Measurements from ENCODE around the gene EPB41L3. TPM values are rescaled to one million over a fixed set of nuclear protein-coding genes. Genes with fewer than 3 reads are reported as not detected.

Gene EPB41L3
- total RNA-seq, 1 experiment from 2014 or later = 0.34 TPM

GRCh38 chr18:5568416-5568815 lies 24.6 kb upstream of the EPB41L3 start:
- peaks cover 3 to 17% of the 10 kb centered on the region in 2 experiments; a peak in 2 of 4 replicates for H3K9me3 ChIP-seq (ENCODE audit: control insufficient read depth in 1 of 2, insufficient read depth in 1 of 2, low read depth in 1 of 2, low read length in 2 of 2)
- H3K9ac ChIP-seq (ENCODE audit: low read length) = no peak overlapping the region
- no TSS peak for BruUV-seq (replicated peaks)
- TF ChIP-seq MAX (IDR thresholded peaks at IDR 0.05) (no peak), JUND (IDR thresholded peaks at IDR 0.05) (no peak), YY1 (IDR thresholded peaks at IDR 0.05; ENCODE audit: extremely low read depth, insufficient replicate concordance, low read depth, low read length) (no peak), RAD21 (IDR thresholded peaks at IDR 0.05; ENCODE audit: low read depth) (no peak), EGR1 (IDR thresholded peaks at IDR 0.05; ENCODE audit: low read depth) (no peak), REST (IDR thresholded peaks at IDR 0.05; ENCODE audit: low read depth) (no peak), FOSL1 (IDR thresholded peaks at IDR 0.05; ENCODE audit: low read depth) (no peak), ATF3 (IDR thresholded peaks at IDR 0.05) (no peak), CBX3 (IDR thresholded peaks at IDR 0.05; ENCODE audit: low read depth) (no peak), ZFX (IDR thresholded peaks at IDR 0.05) (no peak), ZNF274 (IDR thresholded peaks at IDR 0.05; ENCODE audit: low read depth, low read length) (no peak), EZH2phosphoT487 (IDR thresholded peaks at IDR 0.05; ENCODE audit: borderline replicate concordance) (no peak), POLR2A (IDR thresholded peaks at IDR 0.05; ENCODE audit: borderline replicate concordance, extremely low read depth, insufficient read depth, insufficient read length) (no peak), SIN3A (IDR thresholded peaks at IDR 0.05; ENCODE audit: low read depth) (no peak), SRF (IDR thresholded peaks at IDR 0.05; ENCODE audit: low read depth) (no peak), POLR2AphosphoS5 (IDR thresholded peaks at IDR 0.05; ENCODE audit: low read depth, low read length) (no peak), ZBTB33 (IDR thresholded peaks at IDR 0.05; ENCODE audit: extremely low read depth, insufficient replicate concordance, low read length) (no peak)
- ATAC-seq (no peak), DNase-seq (ENCODE audit: low read depth, low spot score) (no peak)
- no peak overlapping the region for H3K4me3 ChIP-seq (replicated peaks in 1 of 2; ENCODE audit: low read depth in 1 of 2, low read length in 2 of 2)
- H3K4me1 ChIP-seq (ENCODE audit: control insufficient read depth in 1 of 2, insufficient read depth in 2 of 2, low read length in 2 of 2) = no peaks in the 10 kb centered on the region
- ChIA-PET CTCF (no interaction called here), RAD21 (ENCODE audit: low non-redundant PET in 1 of 2, low total read pairs in 2 of 2, uncharacterized antibody in 2 of 2, unreplicated experiment in 2 of 2) (no interaction called here), POLR2A (no interaction called here)
- H2AFZ ChIP-seq (ENCODE audit: low read depth, low read length, poor library complexity, severe bottlenecking) = no peak overlapping the region
- no peak overlapping the region for H3K27ac ChIP-seq (ENCODE audit: low read depth, low read length)
- no peaks in the 10 kb centered on the region for H3K79me2 ChIP-seq (ENCODE audit: insufficient read depth, low read length)
- H3K36me3 ChIP-seq (ENCODE audit: control insufficient read depth in 1 of 2, insufficient read depth in 2 of 2, low read length in 2 of 2) = no peaks in the 10 kb centered on the region
- H3K9me2 ChIP-seq (ENCODE audit: insufficient read depth) = no peaks in the 10 kb centered on the region
- intact Hi-C loops (cut with micrococcal nuclease) = no loop called here
- no peaks in the 10 kb centered on the region for H3K27me3 ChIP-seq (ENCODE audit: insufficient read depth, low read length)
- no peaks in the 10 kb centered on the region for H4K20me1 ChIP-seq (ENCODE audit: insufficient read depth)
- no peak overlapping the region for H3K4me2 ChIP-seq (ENCODE audit: low read length)

Measured in HCT116 (cell line).